Panc1 (cell line): ENCODE data around the gene EIF5AL1. TPM values are rescaled to one million over a fixed set of nuclear protein-coding genes. Genes with fewer than 3 reads are reported as not detected.

Source experiments
- ATAC-seq: fragments of 200-7000 bp; cut with Tn5 transposase; 2 replicates; pipeline ENCODE4 v1.9.1; 2020; ENCODE audit warnings: mild to moderate bottlenecking, moderate library complexity
- BruUV-seq: library from RNA; stranded (reverse); fragments of 400-500 nt; replicated peaks from 2 replicates; lab custom pipeline; 2021; lab: Mats Ljungman, UMichigan
- CTCF ChIA-PET: fragments of 300-600 bp; sonication (Branson Sonifier 250); formaldehyde crosslinking; loops from one replicate; lab custom pipeline; 2022; ENCODE audit warnings: antibody characterized with exemption; lab: Charles Lee
- POLR2A ChIA-PET: fragments of 300-600 bp; sonication (Branson Sonifier 250); formaldehyde crosslinking; loops from one replicate; lab custom pipeline; 2022; ENCODE audit warnings: antibody characterized with exemption; lab: Charles Lee
- DNase-seq: peaks from one replicate; pipeline ENCODE4 v3.0.0-alpha.2; 2010; ENCODE audit warnings: low read depth, low spot score
- H3K27ac ChIP-seq: 2 replicates; pipeline ENCODE4 v1.5.1; 2011; ENCODE audit warnings: mild to moderate bottlenecking, low read length, inconsistent platforms
- H3K27me3 ChIP-seq: fragments of 200-500 bp; sonication (Bioruptor generic); 2 replicates; pipeline ENCODE4 v1.6.0; 2014; ENCODE audit warnings: low read length, inconsistent platforms; ENCODE audit not compliant: control insufficient read depth, insufficient read depth
- H3K36me3 ChIP-seq: fragments of 200-500 bp; sonication (Bioruptor generic); 2 replicates; pipeline ENCODE4 v1.5.1; 2014; ENCODE audit warnings: inconsistent platforms, mild to moderate bottlenecking, low read length, moderate library complexity; ENCODE audit not compliant: control insufficient read depth, insufficient read depth
- H3K4me1 ChIP-seq: 2 replicates; pipeline ENCODE4 v1.5.1; 2011; ENCODE audit warnings: inconsistent platforms, mild to moderate bottlenecking, low read length, moderate library complexity; ENCODE audit not compliant: control insufficient read depth, insufficient read depth
- H3K4me3 ChIP-seq, 2 experiments: 2 replicates each; pipeline ENCODE4 v1.5.1; 2011 to 2012; ENCODE audit warnings: low read depth in 2 of 2, low read length in 2 of 2, mild to moderate bottlenecking in 2 of 2, inconsistent platforms in 1 of 2, moderate library complexity in 1 of 2
- H3K9me3 ChIP-seq: fragments of 200-500 bp; sonication (Bioruptor generic); 2 replicates; pipeline ENCODE4 v1.5.1; 2014; ENCODE audit warnings: low read depth, mild to moderate bottlenecking, inconsistent platforms, low read length, moderate library complexity; ENCODE audit not compliant: control insufficient read depth, insufficient read depth
- CTCF ChIP-seq: fragments of 450-650 bp; IDR thresholded peaks from 2 replicates; pipeline ENCODE4 v1.5.1; 2017; ENCODE audit warnings: mild to moderate bottlenecking
- POLR2AphosphoS5 ChIP-seq: IDR thresholded peaks from 2 replicates; pipeline ENCODE4 v1.6.1; 2012; ENCODE audit warnings: mild to moderate bottlenecking, low read depth, low read length, moderate library complexity
- REST ChIP-seq, 2 experiments: IDR thresholded peaks; 2 replicates each; pipeline ENCODE4 v1.6.1; 2011 to 2012; ENCODE audit warnings: low read depth in 2 of 2, control low read depth in 1 of 2, low read length in 1 of 2, mild to moderate bottlenecking in 1 of 2, moderate library complexity in 1 of 2; ENCODE audit not compliant: insufficient read depth in 1 of 2
- SIN3A ChIP-seq: IDR thresholded peaks from 2 replicates; pipeline ENCODE4 v1.6.1; 2012; ENCODE audit warnings: low read depth, mild to moderate bottlenecking, low read length, moderate library complexity, borderline replicate concordance; ENCODE audit not compliant: insufficient read depth
- TCF7L2 ChIP-seq: IDR thresholded peaks from 2 replicates; pipeline ENCODE4 v1.6.1; 2011; ENCODE audit warnings: mild to moderate bottlenecking, low read depth, low read length, inconsistent platforms
- in situ Hi-C: cut with HindIII; loops from 2 replicates; pipeline ENCODE4 v1.10.0; 2016; ENCODE audit warnings: low sequenced_read_pairs, low pct_unique_long_range_greater_than_20kb
- intact Hi-C: fragments of 100-400 bp; cut with micrococcal nuclease; formaldehyde crosslinking; loops from one replicate; pipeline ENCODE4 v1.10.0; 2022; ENCODE audit not compliant: unreplicated experiment
- total RNA-seq: library from RNA; stranded (reverse); gene quantifications from one replicate; pipeline ENCODE4 v1.2.1, GENCODE V29; 2021; ENCODE audit not compliant: unreplicated experiment

Gene EIF5AL1
- total RNA-seq, 1 experiment from 2014 or later = 1.6 TPM

GRCh38 chr10:79490400-79491142 lies 21.8 kb upstream of the EIF5AL1 start:
- POLR2A ChIA-PET = no interaction called here
- TF ChIP-seq TCF7L2 = no peak
- no peak for TF ChIP-seq POLR2AphosphoS5
- no peak for TF ChIP-seq REST (IDR thresholded peaks at IDR 0.05; ENCODE audit: insufficient read depth in 1 of 2, low read depth in 2 of 2, low read length in 1 of 2)
- Histone ChIP-seq H3K27me3 (no peaks in the 10 kb centered on the region; the same call in 1 of the 2 replicates), H3K4me1 (no peaks in the 10 kb centered on the region), H3K9me3 (no peaks in the 10 kb centered on the region), H3K36me3 (no peaks in the 10 kb centered on the region), H3K4me3 (no peak overlapping the region), H3K27ac (no peak overlapping the region)
- ATAC-seq = no peak
- in situ Hi-C loops (no loop called here), intact Hi-C loops (no loop called here)
- no peak for DNase-seq
- CTCF ChIA-PET = no interaction called here
- BruUV-seq = no TSS peak

- no peak overlapping the region for H3K27ac ChIP-seq
- DNase-seq (no peak), ATAC-seq (no peak)
- peaks cover under 1% of the 10 kb centered on the region for H3K27me3 ChIP-seq
- H3K4me3 ChIP-seq = no peak overlapping the region
- intact Hi-C loops (no loop called here), in situ Hi-C loops (no loop called here)
- ChIA-PET POLR2A (no interaction called here), CTCF (no interaction called here)
- no peaks in the 10 kb centered on the region for H3K4me1 ChIP-seq
- no TSS peak for BruUV-seq
- TF ChIP-seq REST (IDR thresholded peaks at IDR 0.05; ENCODE audit: insufficient read depth in 1 of 2, low read depth in 2 of 2, low read length in 1 of 2) (no peak), POLR2AphosphoS5 (no peak), TCF7L2 (no peak), SIN3A (no peak), CTCF (no peak)
- no peaks in the 10 kb centered on the region for H3K36me3 ChIP-seq
- no peaks in the 10 kb centered on the region for H3K9me3 ChIP-seq
These were observed 21.0 kb upstream of the EIF5AL1 start for GRCh38 chr10:79491143-79491835.
